IMR-90 (cell line): ENCODE measurements around the gene COL24A1. TPM values are rescaled to one million over a fixed set of nuclear protein-coding genes. Genes with fewer than 3 reads are reported as not detected.
"Not testable (repeated sequence)": the region's sequence is repeated elsewhere in the genome, so short reads cannot be mapped to it uniquely, and the experiment has no call there.

ENCODE experiments used
- ATAC-seq: fragments of 200-7000 bp; cut with Tn5 transposase; 2 replicates; pipeline ENCODE4 v1.9.1; 2020; ENCODE audit warnings: low read depth, mild to moderate bottlenecking, moderate library complexity
- BruUV-seq: library from RNA; stranded (reverse); fragments of 400-500 nt; replicated peaks from 2 replicates; lab custom pipeline; 2021; lab: Mats Ljungman, UMichigan
- CTCF ChIA-PET: fragments of 300-600 bp; formaldehyde crosslinking; extraction: SDS; loops from one replicate; lab custom pipeline; 2021; ENCODE audit warnings: antibody characterized with exemption; lab: Yijun Ruan, JAX
- POLR2A ChIA-PET: fragments of 300-600 bp; sonication (Branson Sonifier 250); formaldehyde crosslinking; loops from one replicate; lab custom pipeline; 2022; ENCODE audit warnings: antibody characterized with exemption; ENCODE audit not compliant: unreplicated experiment; lab: Charles Lee
- DNase-seq: peaks from one replicate; pipeline ENCODE4 v3.0.0; 2013
- H2AFZ ChIP-seq: replicated peaks from 2 replicates; pipeline ENCODE3; 2013; ENCODE audit warnings: low read length, mild to moderate bottlenecking; ENCODE audit not compliant: poor library complexity
- H2AK5ac ChIP-seq: 2 replicates; pipeline ENCODE4 v1.6.1; 2013; ENCODE audit warnings: low read depth, low read length, inconsistent platforms
- H2AK9ac ChIP-seq: replicated peaks from 2 replicates; pipeline ENCODE3; 2013; ENCODE audit warnings: mild to moderate bottlenecking, low read depth, low read length, moderate library complexity; ENCODE audit not compliant: poor library complexity
- H2BK120ac ChIP-seq: 2 replicates; pipeline ENCODE4 v1.6.1; 2013; ENCODE audit warnings: low read depth, low read length, inconsistent platforms
- H2BK15ac ChIP-seq: 3 replicates; pipeline ENCODE4 v1.6.1; 2013; ENCODE audit warnings: low read depth, low read length, inconsistent platforms
- H2BK20ac ChIP-seq: 2 replicates; pipeline ENCODE4 v1.6.1; 2013; ENCODE audit warnings: low read depth, mild to moderate bottlenecking, inconsistent platforms, low read length, moderate library complexity
- H2BK5ac ChIP-seq: 2 replicates; pipeline ENCODE4 v1.6.1; 2013; ENCODE audit warnings: mild to moderate bottlenecking, low read depth, low read length, inconsistent platforms; ENCODE audit not compliant: poor library complexity, severe bottlenecking
- H3K14ac ChIP-seq: replicated peaks from 2 replicates; pipeline ENCODE4 v1.6.1; 2013; ENCODE audit warnings: low read depth, low read length, inconsistent platforms
- H3K18ac ChIP-seq: 2 replicates; pipeline ENCODE4 v1.6.1; 2013; ENCODE audit warnings: low read depth, low read length, control low read depth
- H3K23ac ChIP-seq: 2 replicates; pipeline ENCODE4 v1.6.1; 2013; ENCODE audit warnings: low read depth, low read length, inconsistent platforms
- H3K27ac ChIP-seq: 2 replicates; pipeline ENCODE4 v1.5.1; 2013; ENCODE audit warnings: mild to moderate bottlenecking, control low read depth, low read length; ENCODE audit not compliant: insufficient read depth
- H3K27me3 ChIP-seq: 2 replicates; pipeline ENCODE4 v1.6.1; 2013; ENCODE audit warnings: low read length; ENCODE audit not compliant: control insufficient read depth, insufficient read depth
- H3K36me3 ChIP-seq: 2 replicates; pipeline ENCODE4 v1.6.1; 2013; ENCODE audit warnings: low read length, mixed read lengths; ENCODE audit not compliant: control insufficient read depth, insufficient read depth
- H3K4ac ChIP-seq: 2 replicates; pipeline ENCODE4 v1.6.1; 2013; ENCODE audit warnings: low read depth, low read length, inconsistent platforms
- H3K4me1 ChIP-seq: 2 replicates; pipeline ENCODE4 v1.6.1; 2013; ENCODE audit warnings: low read length, mixed read lengths; ENCODE audit not compliant: control insufficient read depth, insufficient read depth
- H3K4me2 ChIP-seq: 2 replicates; pipeline ENCODE4 v1.6.1; 2013; ENCODE audit warnings: low read depth, mild to moderate bottlenecking, control low read depth, low read length, moderate library complexity
- H3K4me3 ChIP-seq: 2 replicates; pipeline ENCODE4 v1.5.1; 2013; ENCODE audit warnings: low read depth, mild to moderate bottlenecking, control low read depth, low read length, moderate library complexity; ENCODE audit not compliant: insufficient read depth
- H3K56ac ChIP-seq: 2 replicates; pipeline ENCODE4 v1.6.1; 2013; ENCODE audit warnings: low read length, inconsistent platforms; ENCODE audit not compliant: insufficient read depth; ENCODE audit errors: extremely low read depth
- H3K79me1 ChIP-seq, 2 experiments: 2 replicates each; pipeline ENCODE4 v1.6.1; 2013; ENCODE audit warnings: low read length in 2 of 2, inconsistent platforms in 1 of 2, low read depth in 1 of 2
- H3K9ac ChIP-seq: 2 replicates; pipeline ENCODE4 v1.6.1; 2013; ENCODE audit warnings: low read depth, low read length, control low read depth
- H3K9me1 ChIP-seq: 2 replicates; pipeline ENCODE4 v1.6.1; 2013; ENCODE audit warnings: low read length, inconsistent platforms; ENCODE audit not compliant: insufficient read depth
- H3K9me3 ChIP-seq: 2 replicates; pipeline ENCODE4 v1.6.1; 2013; ENCODE audit warnings: low read length; ENCODE audit not compliant: control insufficient read depth, insufficient read depth
- H4K20me1 ChIP-seq: 2 replicates; pipeline ENCODE4 v1.6.1; 2013; ENCODE audit warnings: low read length, inconsistent platforms; ENCODE audit not compliant: insufficient read depth
- H4K5ac ChIP-seq: 2 replicates; pipeline ENCODE4 v1.6.1; 2013; ENCODE audit warnings: mild to moderate bottlenecking, low read depth, low read length, control low read depth
- H4K8ac ChIP-seq, 2 experiments: 2 replicates each; pipeline ENCODE4 v1.6.1; 2013; ENCODE audit warnings: low read depth in 2 of 2, low read length in 2 of 2, control low read depth in 1 of 2, inconsistent platforms in 1 of 2
- H4K91ac ChIP-seq: 2 replicates; pipeline ENCODE4 v1.6.1; 2013; ENCODE audit warnings: low read depth, low read length, inconsistent platforms; ENCODE audit not compliant: insufficient read depth
- WGBS, 2 experiments: methylation state at CpG; one replicate each; pipeline versions ENCODE4 v1.1.5 to v1.1.7; 2013; ENCODE audit warnings: missing lambda C conversion rate in 2 of 2; ENCODE audit not compliant: insufficient read length in 1 of 2; ENCODE audit errors: extremely low coverage in 2 of 2; 5-methylcytosine and 5-hydroxymethylcytosine counted together
- dilution Hi-C: fragments of 300-500 bp; cut with HindIII; formaldehyde crosslinking; loops from one replicate; pipeline ENCODE4 v1.14.3; 2018; ENCODE audit warnings: low sequenced_read_pairs; ENCODE audit not compliant: unreplicated experiment
- in situ Hi-C: fragments of 300-500 bp; cut with MboI; formaldehyde crosslinking; loops from 3 replicates; pipeline ENCODE4 v1.14.3; 2019; ENCODE audit warnings: low sequenced_read_pairs, inconsistent platforms, mixed read lengths
- intact Hi-C: fragments of 100-400 bp; cut with micrococcal nuclease; formaldehyde crosslinking; loops from 2 replicates; pipeline ENCODE4 v1.10.0; 2022
- polyA plus RNA-seq, 3 experiments: library from polyadenylated mRNA; depleted of rRNA; stranded (reverse); fragments of >200 nt; gene quantifications; 2 replicates each; pipeline ENCODE4 v1.2.3, GENCODE V29; 2012; ENCODE audit warnings: low replicate concordance in 1 of 3
- total RNA-seq: library from RNA; depleted of rRNA; stranded (reverse); fragments of >200 nt; gene quantifications from 2 replicates; pipeline ENCODE4 v1.2.3, GENCODE V29; 2012

COL24A1 gene
- total and polyA plus RNA-seq, 2 of the 4 experiments (the other 2 are of a cell fraction), result 1.4 to 2.2 TPM

GRCh38 chr1:85863639-85864038 is 292.9 kb downstream of the COL24A1 start:
- H3K56ac ChIP-seq, dilution Hi-C loops, H3K18ac ChIP-seq, H3K9ac ChIP-seq, H2AFZ ChIP-seq, H4K20me1 ChIP-seq, H2BK5ac ChIP-seq, H3K27me3 ChIP-seq, intact Hi-C loops, DNase-seq, H2BK120ac ChIP-seq, H3K4ac ChIP-seq, H3K4me3 ChIP-seq, H2AK5ac ChIP-seq, H3K27ac ChIP-seq, ATAC-seq, BruUV-seq, H4K91ac ChIP-seq, H3K14ac ChIP-seq, H4K8ac ChIP-seq, H2BK15ac ChIP-seq, H3K9me3 ChIP-seq, H3K36me3 ChIP-seq, H4K5ac ChIP-seq, H2AK9ac ChIP-seq, H3K9me1 ChIP-seq, POLR2A ChIA-PET, H3K79me1 ChIP-seq, H3K23ac ChIP-seq, H2BK20ac ChIP-seq, H3K4me2 ChIP-seq, in situ Hi-C loops, H3K4me1 ChIP-seq: not testable (repeated sequence)
- CTCF ChIA-PET, result interaction anchor here (1.2 kb wide), 1 partner anchor 15 kb away, joined by 3 read pairs; no protein-coding TSS in a partner anchor
- whole genome bisulfite sequencing, 2 experiments, result no CpG with 5 or more reads among the region's 1 CpG
